Activated naive CD4-positive, alpha-beta T cell treated with anti-CD3 and anti-CD28 coated beads, Interleukin-2, amount 50 U/mL, for 16 hours (primary cell): ENCODE results near the gene PKD1L1.

Experiments used
- DNase-seq: peaks from one replicate; pipeline ENCODE4 v3.0.0-alpha.2; 2020

The PKD1L1 gene

DNA sequence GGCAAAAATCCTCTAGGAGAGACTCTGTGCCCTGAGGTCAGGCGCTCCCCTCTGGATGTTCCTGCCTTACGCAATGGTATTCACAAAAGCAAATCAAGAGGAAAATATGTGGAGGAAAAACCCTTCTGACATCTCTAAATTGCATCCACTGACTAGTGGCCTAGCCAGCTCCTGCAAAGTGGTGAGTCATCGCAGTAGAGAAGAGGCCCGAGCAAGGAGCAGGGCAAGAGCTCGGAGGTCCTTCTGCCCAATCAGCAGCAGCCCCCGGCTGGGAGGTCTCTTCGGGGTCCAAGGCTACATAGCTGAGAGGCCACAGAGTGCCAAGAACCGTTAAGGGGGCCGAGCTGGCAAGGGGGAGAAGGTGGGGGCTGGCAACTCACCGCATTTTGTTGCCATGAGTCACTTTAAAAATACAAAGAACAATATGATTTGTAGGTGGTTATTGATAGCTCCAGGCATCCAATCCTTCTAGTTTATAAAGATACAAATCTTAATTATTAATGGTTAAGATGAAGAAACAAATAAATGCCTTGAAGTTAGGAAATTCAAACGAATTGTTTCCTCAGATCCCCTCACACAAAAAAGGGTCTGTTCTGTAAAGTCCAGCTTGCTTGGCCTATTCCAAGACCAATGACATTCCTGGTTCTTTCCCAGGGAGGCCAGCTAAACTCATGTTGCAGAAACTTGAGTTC, 161.6 kb downstream of the PKD1L1 start:
- no peak for DNase-seq

GRCh38 chr7:47785923-47786556, 162.2 kb downstream of the PKD1L1 start:
- DNase-seq = no peak

- DNase-seq = no peak
Measured at GRCh38 chr7:47783456-47784223, 164.6 kb downstream of the PKD1L1 start.

GRCh38 chr7:47782792-47783191, 165.5 kb downstream of the PKD1L1 start:
- no peak for DNase-seq

DNA sequence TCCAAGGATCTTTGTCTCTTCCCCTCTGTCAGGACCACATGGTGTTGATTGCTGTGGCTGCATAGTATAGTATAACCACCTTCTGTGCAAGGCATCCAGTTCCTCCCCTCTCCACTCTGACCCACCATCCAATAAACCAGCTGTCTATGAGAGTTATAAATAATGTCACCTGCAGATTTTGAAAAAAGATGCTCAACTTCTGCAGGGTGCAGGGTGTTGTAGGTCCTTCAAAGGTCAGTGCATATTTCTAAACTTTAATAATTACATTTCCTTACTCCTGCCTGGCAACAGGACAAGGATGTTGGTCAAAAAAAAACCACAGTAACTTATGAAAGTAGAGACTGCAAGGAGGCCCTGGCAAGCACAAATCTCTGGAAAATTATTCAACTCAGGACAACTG, 166.2 kb downstream of the PKD1L1 start:
- no peak for DNase-seq

DNA sequence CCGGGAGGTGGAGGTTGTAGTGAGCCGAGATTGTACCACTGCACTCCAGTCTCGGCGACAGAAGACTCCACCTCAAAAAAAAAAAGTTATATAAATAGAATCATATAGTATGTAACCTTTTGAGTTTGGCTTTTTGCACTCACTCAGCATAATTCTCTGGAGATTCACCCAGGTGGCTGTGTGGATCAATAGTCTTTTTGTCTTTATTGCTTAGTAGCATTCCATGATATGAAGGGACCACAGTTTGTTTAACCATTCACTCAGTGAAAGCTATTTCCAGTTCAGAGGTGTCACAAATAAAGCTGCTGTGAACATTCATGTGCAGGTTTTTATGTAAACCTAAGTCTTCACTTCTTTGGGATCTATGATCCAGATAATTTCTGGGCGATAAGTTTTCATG, 167.7 kb downstream of the PKD1L1 start:
- DNase-seq = no peak

GRCh38 chr7:47779341-47779771, 168.9 kb downstream of the PKD1L1 start:
- DNase-seq = no peak

DNA sequence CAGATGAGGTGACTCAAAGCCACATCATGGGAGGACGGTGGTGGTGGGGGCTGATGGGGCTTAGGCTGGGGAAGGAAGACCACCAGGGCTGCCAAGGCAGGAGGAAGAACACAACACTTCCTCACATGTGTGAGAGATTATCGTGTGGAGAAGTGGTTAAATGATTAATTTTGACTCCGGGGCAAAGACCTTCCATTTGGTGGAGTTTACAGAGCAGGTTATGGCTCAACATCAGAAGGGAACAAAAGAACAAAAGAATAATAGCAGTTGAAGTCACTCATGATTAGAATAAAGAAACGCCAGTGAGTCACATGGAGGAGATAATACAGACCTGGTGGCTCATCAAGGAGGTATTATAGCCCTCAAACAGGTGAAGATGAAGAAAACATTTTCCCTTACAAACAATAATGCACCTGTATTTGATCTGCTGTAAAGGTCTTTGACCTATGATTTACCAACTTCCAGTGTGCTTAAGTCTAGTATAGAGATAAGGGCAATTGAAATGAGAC, 170.1 kb downstream of the PKD1L1 start:
- DNase-seq = no peak

- DNase-seq = no peak
Measured at GRCh38 chr7:47777531-47778152, 170.6 kb downstream of the PKD1L1 start.

DNA sequence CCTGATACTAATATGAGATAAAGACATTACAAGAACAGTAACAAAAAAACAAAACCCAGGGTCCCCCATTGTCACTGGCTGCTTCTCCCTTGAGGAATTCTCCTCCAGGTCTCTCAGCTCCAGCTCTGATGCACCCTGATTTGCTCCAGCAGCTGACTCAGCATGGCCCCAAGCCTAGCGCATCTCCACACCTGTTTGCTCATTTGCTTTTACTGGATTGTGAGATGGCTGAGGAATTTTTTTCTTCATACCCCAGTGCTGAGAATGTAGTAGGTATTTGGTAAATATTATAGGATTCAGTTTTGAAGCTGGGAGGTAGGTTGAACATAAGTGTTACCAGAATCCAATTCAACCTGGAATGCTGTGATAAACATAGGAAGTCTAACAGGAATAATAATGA, 171.9 kb downstream of the PKD1L1 start:
- DNase-seq = no peak

DNA sequence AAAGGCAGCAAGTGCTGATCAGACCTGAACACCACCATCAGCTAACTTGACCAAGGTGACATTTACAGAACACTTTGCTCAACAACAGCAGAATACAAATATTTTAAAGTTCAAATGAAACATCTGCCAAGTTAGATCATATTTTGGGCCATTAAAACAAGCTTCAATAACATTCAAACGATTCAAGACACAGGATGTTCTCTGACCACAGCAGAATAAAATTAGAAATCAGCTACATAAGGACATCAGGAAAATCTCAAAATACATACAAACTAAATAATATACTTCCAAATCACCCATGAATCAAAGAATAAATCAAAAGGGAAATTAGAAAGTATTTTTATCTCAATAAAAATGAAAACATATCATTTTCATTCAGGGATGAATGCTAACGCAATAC, 173.0 kb downstream of the PKD1L1 start:
- DNase-seq = no peak

GRCh38 chr7:47772492-47772891, 175.8 kb downstream of the PKD1L1 start:
- DNase-seq = no peak

DNA sequence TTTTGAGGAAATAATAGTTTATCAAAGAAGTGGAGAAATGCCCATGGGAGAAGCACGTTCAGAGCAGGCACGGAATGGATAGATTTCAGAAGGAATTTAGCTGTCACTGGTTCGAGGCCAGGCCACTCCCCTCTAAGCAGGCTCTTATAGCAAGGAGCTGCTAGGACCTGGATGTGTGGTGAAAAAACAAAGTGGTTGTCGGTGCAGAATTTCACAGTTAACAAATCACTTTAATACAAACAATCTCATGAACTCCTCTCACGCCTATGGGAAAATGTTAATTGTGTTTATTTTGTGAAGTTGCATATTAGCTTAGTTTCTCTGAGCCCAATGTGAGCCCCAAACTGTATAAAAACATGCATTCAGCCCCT, 176.3 kb downstream of the PKD1L1 start:
- DNase-seq = no peak

- no peak for DNase-seq
Measured at GRCh38 chr7:47771336-47771989, 176.8 kb downstream of the PKD1L1 start.

DNA sequence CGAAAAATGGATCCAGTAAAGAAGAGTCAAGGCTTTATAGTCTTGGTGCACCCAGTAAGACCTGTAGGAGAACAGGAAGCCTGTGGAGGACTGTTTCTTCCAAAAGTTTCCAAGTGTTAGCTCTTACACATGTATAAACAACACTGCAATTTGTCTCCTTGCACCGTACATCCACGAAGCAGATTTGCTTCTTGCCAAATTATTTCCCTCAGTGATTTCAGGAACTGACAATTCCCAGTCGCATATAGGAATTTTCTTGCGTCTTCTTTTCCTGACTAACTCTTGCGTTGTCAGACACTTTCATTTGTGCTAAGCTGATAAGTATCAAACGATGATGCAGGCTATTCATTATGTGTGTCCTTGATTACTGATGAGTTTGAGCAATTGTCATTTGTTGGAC, 182.1 kb downstream of the PKD1L1 start:
- DNase-seq = no peak

DNA sequence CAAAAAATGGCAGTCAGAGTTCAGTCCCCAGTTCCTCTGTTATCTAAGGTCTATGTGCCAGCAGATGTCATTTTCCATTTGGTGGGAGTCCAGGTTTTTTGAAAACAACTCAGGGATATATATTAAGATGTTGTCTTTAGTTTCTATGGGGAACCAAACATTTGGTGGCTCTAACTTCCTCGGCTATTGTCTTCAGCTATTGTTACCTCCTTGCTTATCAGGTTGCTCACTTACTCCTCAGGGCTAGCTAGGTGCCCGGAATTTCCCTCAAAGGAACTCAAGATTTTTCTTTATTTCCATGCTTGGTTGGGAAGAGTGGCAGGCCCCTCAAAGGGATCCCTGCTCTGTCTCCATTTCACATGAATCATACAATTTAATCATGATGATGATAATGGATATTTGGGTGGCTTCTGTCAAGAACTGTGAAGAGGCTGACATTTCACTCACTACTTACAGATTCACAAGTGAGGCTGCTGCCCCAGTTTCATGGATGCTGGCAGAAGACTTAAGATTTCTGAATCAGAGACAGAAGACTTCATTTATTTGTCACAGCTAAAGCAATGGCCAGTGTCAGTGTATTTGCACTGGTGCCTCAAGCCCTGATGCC, 182.8 kb downstream of the PKD1L1 start:
- no peak for DNase-seq

- DNase-seq = no peak
Measured at GRCh38 chr7:47764746-47765145, 183.5 kb downstream of the PKD1L1 start.

DNA sequence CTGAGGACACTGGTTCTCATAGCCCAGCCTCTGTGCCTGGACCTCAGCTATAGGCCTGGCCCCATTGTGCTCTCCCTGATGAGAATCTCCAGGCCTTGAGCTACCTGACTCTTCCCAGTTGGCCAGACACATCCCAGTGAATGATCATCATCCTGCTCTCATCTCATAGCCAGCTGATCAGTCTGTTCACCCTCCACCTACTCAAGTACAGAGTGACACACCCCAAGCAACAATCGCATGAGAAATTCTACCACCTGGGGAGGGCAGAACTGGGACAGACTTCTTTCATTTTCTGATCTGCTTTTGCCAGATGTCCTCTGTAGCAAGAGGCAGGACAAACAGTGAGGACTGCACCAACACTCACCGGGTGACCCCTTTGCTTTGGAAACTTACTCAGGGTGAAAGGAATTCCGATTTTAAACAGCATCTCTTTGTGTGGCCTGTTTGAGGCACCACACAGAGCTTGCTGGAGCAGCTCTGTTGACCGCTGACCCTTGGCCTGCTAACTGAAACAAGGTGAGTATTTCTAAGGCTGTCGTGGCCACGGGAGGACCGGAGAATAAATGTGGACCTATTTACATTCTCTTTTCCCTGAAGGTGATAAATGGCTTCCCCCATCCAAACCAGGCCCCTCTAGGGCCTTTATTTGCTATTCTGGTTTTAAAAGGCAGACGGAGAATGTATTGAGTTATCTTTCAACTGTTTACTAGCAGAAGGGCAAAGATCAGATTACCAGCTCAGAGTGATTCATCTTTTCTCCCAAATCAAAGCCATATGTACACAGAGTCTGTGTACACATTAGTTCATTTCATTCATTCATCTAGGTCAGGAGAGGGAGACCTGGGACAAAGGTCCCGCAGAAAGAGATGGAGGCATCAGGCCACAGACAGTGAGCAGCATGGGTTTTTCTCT, 184.9 kb downstream of the PKD1L1 start:
- DNase-seq = no peak

- DNase-seq = no peak
Measured at GRCh38 chr7:47762746-47763062, 185.6 kb downstream of the PKD1L1 start.

DNA sequence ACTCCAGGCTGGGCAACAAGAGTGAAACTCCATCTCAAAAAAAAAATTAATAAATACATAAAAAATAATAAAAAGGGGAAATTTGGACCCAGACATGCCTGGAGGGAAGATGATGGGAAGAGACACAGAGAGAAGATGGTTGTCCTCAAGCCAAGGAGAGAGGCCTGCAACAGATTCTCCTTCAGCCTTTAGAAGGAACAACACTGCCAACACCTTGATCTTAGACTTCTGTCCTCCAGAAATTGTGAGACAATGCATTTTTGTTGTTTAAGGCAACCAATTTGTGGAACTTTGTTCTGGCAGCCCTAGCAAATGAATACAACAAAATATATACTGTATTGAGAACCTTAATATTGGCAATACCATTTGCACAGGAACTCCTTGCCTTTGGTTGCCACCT, 186.1 kb downstream of the PKD1L1 start:
- no peak for DNase-seq

- DNase-seq = no peak
Measured at GRCh38 chr7:47759056-47759706, 189.1 kb downstream of the PKD1L1 start.
